Measurements from ENCODE around the gene RPL7A. TPM values are rescaled to one million over a fixed set of nuclear protein-coding genes. Genes with fewer than 3 reads are reported as not detected.
"Not testable (repeated sequence)": the region's sequence is repeated elsewhere in the genome, so short reads cannot be mapped to it uniquely, and the experiment has no call there.

RPL7A gene
- total RNA-seq, 1 donor from 2014 or later, result 1,761 TPM

- intact Hi-C loops (cut with micrococcal nuclease), result no loop called here
These were observed 34.6 kb downstream of the RPL7A start for GRCh38 chr9:133382507-133383141.

GRCh38 chr9:133383438-133383837 is 35.4 kb downstream of the RPL7A start:
- intact Hi-C loops (cut with micrococcal nuclease), result no loop called here

GRCh38 chr9:133384736-133385321 is 36.8 kb downstream of the RPL7A start:
- intact Hi-C loops (cut with micrococcal nuclease), result no loop called here

- intact Hi-C loops (cut with micrococcal nuclease), result no loop called here
These were observed 37.4 kb downstream of the RPL7A start for GRCh38 chr9:133385452-133385851.

GRCh38 chr9:133386338-133386737 is 38.3 kb downstream of the RPL7A start:
- intact Hi-C loops (cut with micrococcal nuclease), result no loop called here

- intact Hi-C loops (cut with micrococcal nuclease), result no loop called here
These were observed 39.7 kb downstream of the RPL7A start for GRCh38 chr9:133387680-133388079.

GRCh38 chr9:133389025-133389557 is 41.1 kb downstream of the RPL7A start:
- intact Hi-C loops (cut with micrococcal nuclease), result no loop called here

- intact Hi-C loops (cut with micrococcal nuclease), result no loop called here
These were observed 41.5 kb downstream of the RPL7A start for GRCh38 chr9:133389562-133389961.

GRCh38 chr9:133390713-133391112 is 42.7 kb downstream of the RPL7A start:
- intact Hi-C loops (cut with micrococcal nuclease), result no loop called here

GRCh38 chr9:133391449-133391848 is 43.4 kb downstream of the RPL7A start:
- intact Hi-C loops (cut with micrococcal nuclease), result not testable (repeated sequence)

GRCh38 chr9:133392308-133392707 is 44.3 kb downstream of the RPL7A start:
- intact Hi-C loops (cut with micrococcal nuclease), result not testable (repeated sequence)

- intact Hi-C loops (cut with micrococcal nuclease), result no loop called here
These were observed 45.4 kb downstream of the RPL7A start for GRCh38 chr9:133393399-133393798.

- intact Hi-C loops (cut with micrococcal nuclease), result no loop called here
These were observed 46.8 kb downstream of the RPL7A start for GRCh38 chr9:133394687-133395271.

- intact Hi-C loops (cut with micrococcal nuclease), result no loop called here
These were observed 48.9 kb downstream of the RPL7A start for GRCh38 chr9:133396952-133397351.

GRCh38 chr9:133397370-133397769 is 49.4 kb downstream of the RPL7A start:
- intact Hi-C loops (cut with micrococcal nuclease), result no loop called here

- intact Hi-C loops (cut with micrococcal nuclease), result no loop called here
These were observed 49.9 kb downstream of the RPL7A start for GRCh38 chr9:133397895-133398294.

- intact Hi-C loops (cut with micrococcal nuclease), result no loop called here
These were observed 52.3 kb downstream of the RPL7A start for GRCh38 chr9:133400292-133400691.

Other genes starting within 250 kb of the RPL7A start
- gene RALGDS, start 227.0 kb upstream of the RPL7A start, total RNA-seq, result 128 and 143 TPM in 2 replicates
- 14.3 and 15.4 TPM in 2 replicates for gene GBGT1, start 184.3 kb upstream of the RPL7A start, total RNA-seq
- gene OBP2B, start 139.0 kb upstream of the RPL7A start, total RNA-seq, result not detected in 2 replicates
- 2.1 and 2.5 TPM in 2 replicates for gene ABO, start 73.0 kb upstream of the RPL7A start, total RNA-seq
- gene SURF6, start 12.0 kb upstream of the RPL7A start, total RNA-seq, result 14.9 and 15.6 TPM in 2 replicates
- 31.4 and 32.0 TPM in 2 replicates for gene MED22, start 87 bp upstream of the RPL7A start, total RNA-seq
- 40.7 and 46.9 TPM in 2 replicates for gene SURF1, start 8.3 kb downstream of the RPL7A start, total RNA-seq
- 17.5 and 21.2 TPM in 2 replicates for gene SURF2, start 8.3 kb downstream of the RPL7A start, total RNA-seq
- 227 and 232 TPM in 2 replicates for gene SURF4, start 27.8 kb downstream of the RPL7A start, total RNA-seq
- gene STKLD1, start 28.1 kb downstream of the RPL7A start, total RNA-seq, result 0.39 and 1.3 TPM in 2 replicates
- 24.0 and 26.3 TPM in 2 replicates for gene REXO4, start 69.8 kb downstream of the RPL7A start, total RNA-seq
- 1.7 and 2.5 TPM in 2 replicates for gene ADAMTS13, start 74.1 kb downstream of the RPL7A start, total RNA-seq
- 0.78 and 1.3 TPM in 2 replicates for gene CACFD1, start 111.8 kb downstream of the RPL7A start, total RNA-seq
- 3.2 and 4.2 TPM in 2 replicates for gene SLC2A6, start 130.9 kb downstream of the RPL7A start, total RNA-seq
- not detected in 2 replicates for gene MYMK, start 176.7 kb downstream of the RPL7A start, total RNA-seq
- not detected in 2 replicates for gene ADAMTSL2, start 186.5 kb downstream of the RPL7A start, total RNA-seq

Data from T-helper 1 cell treated with Interleukin-12 subunit alpha and Interleukin-12 subunit beta and Interleukin-4 antibody, amounts not matched to agents 30 ng/mL and 1 ng/mL, for 36 hours (primary cell).